Liver (tissue), 9 donors: Measurements from ENCODE around the gene ELAVL1. TPM values are rescaled to one million over a fixed set of nuclear protein-coding genes. Genes with fewer than 3 reads are reported as not detected.

Source experiments
- DNase-seq: peaks from one replicate; pipeline ENCODE4 v3.0.0-alpha.2; 2017; ENCODE audit warnings: low spot score
- H3K27ac ChIP-seq, 2 donors: one replicate each; pipeline ENCODE4 v1.7.0; 2013; ENCODE audit warnings: inconsistent platforms in 2 of 2, low read length in 2 of 2, control low read depth in 1 of 2, low read depth in 1 of 2, mild to moderate bottlenecking in 1 of 2
- H3K27me3 ChIP-seq, 4 donors: one replicate each; pipeline versions ENCODE4 v1.6.1 to v1.7.0; 2013; ENCODE audit warnings: low read length in 3 of 4, inconsistent platforms in 1 of 4, mild to moderate bottlenecking in 1 of 4, moderate library complexity in 1 of 4; ENCODE audit not compliant: control insufficient read depth in 4 of 4, insufficient read depth in 4 of 4
- H3K36me3 ChIP-seq, 4 donors: one replicate each; pipeline versions ENCODE4 v1.6.1 to v1.7.0; 2013; ENCODE audit warnings: low read length in 3 of 4, mild to moderate bottlenecking in 3 of 4, low read depth in 1 of 4, moderate library complexity in 1 of 4; ENCODE audit not compliant: control insufficient read depth in 4 of 4, insufficient read depth in 3 of 4
- H3K4me1 ChIP-seq, 4 donors: one replicate each; pipeline versions ENCODE4 v1.6.1 to v1.7.0; 2013; ENCODE audit warnings: low read length in 3 of 4, mild to moderate bottlenecking in 3 of 4, moderate library complexity in 1 of 4; ENCODE audit not compliant: control insufficient read depth in 4 of 4, insufficient read depth in 4 of 4
- H3K4me3 ChIP-seq, 3 donors: one replicate each; pipeline versions ENCODE4 v1.6.1 to v1.7.0; 2013; ENCODE audit warnings: low read length in 3 of 3, control low read depth in 1 of 3, low read depth in 1 of 3, mild to moderate bottlenecking in 1 of 3
- H3K9ac ChIP-seq, 2 donors: one replicate each; pipeline ENCODE4 v1.7.0; 2013; ENCODE audit warnings: low read length in 2 of 2, mild to moderate bottlenecking in 2 of 2, moderate library complexity in 2 of 2, control low read depth in 1 of 2, low read depth in 1 of 2
- H3K9me3 ChIP-seq, 4 donors: one replicate each; pipeline versions ENCODE4 v1.6.1 to v1.7.0; 2013; ENCODE audit warnings: low read length in 3 of 4; ENCODE audit not compliant: control insufficient read depth in 4 of 4
- ATF3 ChIP-seq: IDR thresholded peaks from 2 replicates; pipeline ENCODE4 v1.6.1; 2016; ENCODE audit warnings: antibody characterized with exemption
- CTCF ChIP-seq: fragments of 150-350 bp; IDR thresholded peaks from 2 replicates; pipeline ENCODE4 v1.5.1; 2017; ENCODE audit warnings: improper control_type of control experiment, low read depth, low read length; ENCODE audit not compliant: missing input control
- EGR1 ChIP-seq, 2 donors: IDR thresholded peaks; 2 replicates each; pipeline ENCODE4 v1.6.1; 2016 to 2018; ENCODE audit warnings: antibody characterized with exemption in 2 of 2, low read depth in 2 of 2
- FOXA1 ChIP-seq: IDR thresholded peaks from 2 replicates; pipeline ENCODE4 v1.6.1; 2016; ENCODE audit warnings: antibody characterized with exemption
- FOXA2 ChIP-seq: IDR thresholded peaks from 2 replicates; pipeline ENCODE4 v1.6.1; 2016; ENCODE audit warnings: antibody characterized with exemption
- GABPA ChIP-seq, 2 donors: IDR thresholded peaks in 1 of 2; conservative IDR thresholded peaks in 1 of 2; 2 replicates each; pipeline ENCODE4 v1.6.1; 2016; ENCODE audit warnings: antibody characterized with exemption in 2 of 2, mild to moderate bottlenecking in 1 of 2, moderate library complexity in 1 of 2
- HNF4A ChIP-seq, 2 donors: conservative IDR thresholded peaks; 2 replicates each; pipeline ENCODE4 v1.6.1; 2016; ENCODE audit warnings: antibody characterized with exemption in 2 of 2, mild to moderate bottlenecking in 2 of 2
- HNF4G ChIP-seq: IDR thresholded peaks from 2 replicates; pipeline ENCODE4 v1.6.1; 2016; ENCODE audit warnings: antibody characterized with exemption
- JUND ChIP-seq, 2 donors: IDR thresholded peaks; 2 replicates each; pipeline ENCODE4 v1.6.1; 2016; ENCODE audit warnings: antibody characterized with exemption in 2 of 2
- NR2F2 ChIP-seq: IDR thresholded peaks from 2 replicates; pipeline ENCODE4 v1.6.1; 2016; ENCODE audit warnings: antibody characterized with exemption
- RAD21 ChIP-seq, 2 donors: IDR thresholded peaks; 2 replicates each; pipeline ENCODE4 v1.6.1; 2016; ENCODE audit warnings: antibody characterized with exemption in 2 of 2, mild to moderate bottlenecking in 2 of 2
- REST ChIP-seq: IDR thresholded peaks from 2 replicates; pipeline ENCODE4 v1.6.1; 2016; ENCODE audit warnings: antibody characterized with exemption, mild to moderate bottlenecking
- RXRA ChIP-seq, 2 donors: IDR thresholded peaks; 2 replicates each; pipeline ENCODE4 v1.6.1; 2017 to 2018; ENCODE audit warnings: antibody characterized with exemption in 2 of 2, mild to moderate bottlenecking in 1 of 2
- SP1 ChIP-seq: IDR thresholded peaks from 2 replicates; pipeline ENCODE4 v1.6.1; 2018; ENCODE audit warnings: antibody characterized with exemption, mild to moderate bottlenecking
- TAF1 ChIP-seq: conservative IDR thresholded peaks from 2 replicates; pipeline ENCODE4 v1.6.1; 2016; ENCODE audit warnings: antibody characterized with exemption, mild to moderate bottlenecking
- YY1 ChIP-seq: IDR thresholded peaks from 2 replicates; pipeline ENCODE4 v1.6.1; 2016; ENCODE audit warnings: antibody characterized with exemption, mild to moderate bottlenecking
- ZBTB33 ChIP-seq: IDR thresholded peaks from 2 replicates; pipeline ENCODE4 v1.6.1; 2016; ENCODE audit warnings: antibody characterized with exemption
- WGBS: extraction: QIAGEN DNeasy Blood & Tissue Kit; methylation state at CpG from one replicate; pipeline ENCODE4 v1.1.7; 2013; 5-methylcytosine and 5-hydroxymethylcytosine counted together
- polyA plus RNA-seq, 2 donors: library from polyadenylated mRNA; stranded (reverse) in 1 of 2; unstranded in 1 of 2; fragments of 200-250 nt in 1 of 2; fragments of >200 nt in 1 of 2; fragmentation: Nextera tagmentation in 1 of 2; extraction: Ambion mirVana in 1 of 2; gene quantifications; one replicate each; pipeline versions ENCODE4 v1.2.1 to v1.2.3, GENCODE V29; 2013 to 2015
- total RNA-seq, 2 donors: library from RNA; depleted of rRNA; stranded (reverse); fragments of >200 nt; gene quantifications; one replicate each; pipeline ENCODE4 v1.2.3, GENCODE V29; 2014
- TF ChIP-seq, protein P1 (sequence below): IDR thresholded peaks from 2 replicates; pipeline ENCODE4 v1.6.1; 2016; ENCODE audit warnings: antibody characterized with exemption
- donor health status: healthy.
- donor health status: healthy.
- donor health status: healthy.
- donor health status: healthy.
- donor health status: healthy.

Gene ELAVL1
- total and polyA plus RNA-seq, 4 donors, result 14.4 to 33.7 (median 19.1) TPM

GRCh38 chr19:7933411-7933810 lies 72.0 kb downstream of the ELAVL1 start:
- no peaks in the 10 kb centered on the region for H3K9me3 ChIP-seq
- H3K4me3 ChIP-seq, result no peak overlapping the region
- no peak overlapping the region for H3K27ac ChIP-seq
- no peaks in the 10 kb centered on the region for H3K27me3 ChIP-seq
- peaks cover 0 to 4% (median 1%) of the 10 kb centered on the region in 4 donors for H3K4me1 ChIP-seq
- no peak overlapping the region for H3K9ac ChIP-seq
- TF ChIP-seq HNF4A (conservative IDR thresholded peaks at IDR 0.05) (no peak), NR2F2 (no peak), ATF3 (no peak), ZBTB33 (no peak), TAF1 (no peak), FOXA2 (no peak), FOXA1 (no peak), HNF4G (no peak), GABPA (IDR thresholded peaks at IDR 0.05 in 1 of 2, conservative IDR thresholded peaks at IDR 0.05 in 1 of 2) (no peak), YY1 (no peak), EGR1 (IDR thresholded peaks at IDR 0.05; ENCODE audit: low read depth in 2 of 2) (no peak), JUND (IDR thresholded peaks at IDR 0.05) (no peak), REST (no peak), CTCF (no peak), RXRA (IDR thresholded peaks at IDR 0.05) (no peak)
- no peak for DNase-seq
- WGBS, result 90% methylated on average over 14 of the region's 14 CpGs
- peaks cover 16 to 53% (median 30%) of the 10 kb centered on the region in 4 donors for H3K36me3 ChIP-seq

GRCh38 chr19:7932930-7933300 lies 72.5 kb downstream of the ELAVL1 start:
- no peaks in the 10 kb centered on the region for H3K27me3 ChIP-seq
- H3K4me3 ChIP-seq, result no peak overlapping the region
- TF ChIP-seq YY1 (no peak), EGR1 (IDR thresholded peaks at IDR 0.05; ENCODE audit: low read depth in 2 of 2) (no peak), SP1 (no peak), RAD21 (IDR thresholded peaks at IDR 0.05) (no peak), CTCF (no peak), FOXA1 (no peak), NR2F2 (no peak), JUND (IDR thresholded peaks at IDR 0.05) (no peak), TAF1 (no peak), RXRA (IDR thresholded peaks at IDR 0.05) (no peak), FOXA2 (no peak), ZBTB33 (no peak), ATF3 (no peak), GABPA (IDR thresholded peaks at IDR 0.05 in 1 of 2, conservative IDR thresholded peaks at IDR 0.05 in 1 of 2) (no peak)
- TF ChIP-seq, protein P1, sequence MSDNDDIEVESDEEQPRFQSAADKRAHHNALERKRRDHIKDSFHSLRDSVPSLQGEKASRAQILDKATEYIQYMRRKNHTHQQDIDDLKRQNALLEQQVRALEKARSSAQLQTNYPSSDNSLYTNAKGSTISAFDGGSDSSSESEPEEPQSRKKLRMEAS, result no peak
- no peak overlapping the region for H3K9ac ChIP-seq
- no peak overlapping the region for H3K27ac ChIP-seq
- no peak for DNase-seq
- H3K9me3 ChIP-seq, result no peaks in the 10 kb centered on the region
- H3K36me3 ChIP-seq, result peaks cover 16 to 50% (median 30%) of the 10 kb centered on the region in 4 donors
- WGBS, result 95% methylated on average over 10 of the region's 10 CpGs
- H3K4me1 ChIP-seq, result peaks cover 0 to 4% (median 1%) of the 10 kb centered on the region in 4 donors
